GM19467 (cell line): ENCODE measurements around the gene TSHZ1.
"Not testable (repeated sequence)": the region's sequence is repeated elsewhere in the genome, so short reads cannot be mapped to it uniquely, and the experiment has no call there.

ENCODE experiments used
- ATAC-seq: cut with Tn5 transposase; IDR thresholded peaks from one replicate; pipeline ENCODE4 v1.9.1; 2021; ENCODE audit warnings: mild to moderate bottlenecking, moderate library complexity; ENCODE audit not compliant: unreplicated experiment

TSHZ1 gene

GRCh38 chr18:75304678-75305557 is 94.3 kb downstream of the TSHZ1 start:
- no peak for ATAC-seq

- no peak for ATAC-seq
Observed at GRCh38 chr18:75305984-75306383, 95.4 kb downstream of the TSHZ1 start.

GRCh38 chr18:75307530-75307929 is 96.9 kb downstream of the TSHZ1 start:
- ATAC-seq, result no peak

GRCh38 chr18:75309564-75309963 is 99.0 kb downstream of the TSHZ1 start:
- no peak for ATAC-seq

GRCh38 chr18:75314117-75314516 is 103.5 kb downstream of the TSHZ1 start:
- ATAC-seq, result no peak

GRCh38 chr18:75314606-75315005 is 104.0 kb downstream of the TSHZ1 start:
- ATAC-seq, result no peak

GRCh38 chr18:75316223-75316622 is 105.6 kb downstream of the TSHZ1 start:
- ATAC-seq, result no peak

GRCh38 chr18:75316826-75317225 is 106.2 kb downstream of the TSHZ1 start:
- ATAC-seq, result no peak

- no peak for ATAC-seq
Observed at GRCh38 chr18:75317300-75317699, 106.7 kb downstream of the TSHZ1 start.

GRCh38 chr18:75317703-75318102 is 107.1 kb downstream of the TSHZ1 start:
- ATAC-seq, result no peak

GRCh38 chr18:75319905-75320304 is 109.3 kb downstream of the TSHZ1 start:
- ATAC-seq, result no peak

GRCh38 chr18:75320506-75320905 is 109.9 kb downstream of the TSHZ1 start:
- ATAC-seq, result no peak

- no peak for ATAC-seq
Observed at GRCh38 chr18:75321431-75321830, 110.8 kb downstream of the TSHZ1 start.

GRCh38 chr18:75322206-75322605 is 111.6 kb downstream of the TSHZ1 start:
- ATAC-seq, result no peak

GRCh38 chr18:75323821-75324585 is 113.4 kb downstream of the TSHZ1 start:
- ATAC-seq, result no peak

GRCh38 chr18:75324686-75325257 is 114.2 kb downstream of the TSHZ1 start:
- no peak for ATAC-seq

GRCh38 chr18:75329753-75330152 is 119.2 kb downstream of the TSHZ1 start:
- not testable (repeated sequence) for ATAC-seq

GRCh38 chr18:75330308-75330707 is 119.7 kb downstream of the TSHZ1 start:
- no peak for ATAC-seq

- no peak for ATAC-seq
Observed at GRCh38 chr18:75334869-75335268, 124.3 kb downstream of the TSHZ1 start.

GRCh38 chr18:75335511-75335910 is 124.9 kb downstream of the TSHZ1 start:
- ATAC-seq, result no peak

GRCh38 chr18:75336767-75337166 is 126.2 kb downstream of the TSHZ1 start:
- no peak for ATAC-seq

- no peak for ATAC-seq
Observed at GRCh38 chr18:75337348-75337747, 126.8 kb downstream of the TSHZ1 start.
